Stimulated activated CD4-positive, alpha-beta T cell treated with anti-CD3 and anti-CD28 coated beads, Interleukin-1b, Interleukin-23, amount 100 ng/mL, for 1 hour (primary cell): ENCODE measurements around the gene KLHDC3.

Experiments
- DNase-seq, 2 donors: peaks; one replicate each; pipeline ENCODE4 v3.0.0-alpha.2; 2020; ENCODE audit warnings: low read depth in 2 of 2

The KLHDC3 gene, protein sequence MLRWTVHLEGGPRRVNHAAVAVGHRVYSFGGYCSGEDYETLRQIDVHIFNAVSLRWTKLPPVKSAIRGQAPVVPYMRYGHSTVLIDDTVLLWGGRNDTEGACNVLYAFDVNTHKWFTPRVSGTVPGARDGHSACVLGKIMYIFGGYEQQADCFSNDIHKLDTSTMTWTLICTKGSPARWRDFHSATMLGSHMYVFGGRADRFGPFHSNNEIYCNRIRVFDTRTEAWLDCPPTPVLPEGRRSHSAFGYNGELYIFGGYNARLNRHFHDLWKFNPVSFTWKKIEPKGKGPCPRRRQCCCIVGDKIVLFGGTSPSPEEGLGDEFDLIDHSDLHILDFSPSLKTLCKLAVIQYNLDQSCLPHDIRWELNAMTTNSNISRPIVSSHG

DNA sequence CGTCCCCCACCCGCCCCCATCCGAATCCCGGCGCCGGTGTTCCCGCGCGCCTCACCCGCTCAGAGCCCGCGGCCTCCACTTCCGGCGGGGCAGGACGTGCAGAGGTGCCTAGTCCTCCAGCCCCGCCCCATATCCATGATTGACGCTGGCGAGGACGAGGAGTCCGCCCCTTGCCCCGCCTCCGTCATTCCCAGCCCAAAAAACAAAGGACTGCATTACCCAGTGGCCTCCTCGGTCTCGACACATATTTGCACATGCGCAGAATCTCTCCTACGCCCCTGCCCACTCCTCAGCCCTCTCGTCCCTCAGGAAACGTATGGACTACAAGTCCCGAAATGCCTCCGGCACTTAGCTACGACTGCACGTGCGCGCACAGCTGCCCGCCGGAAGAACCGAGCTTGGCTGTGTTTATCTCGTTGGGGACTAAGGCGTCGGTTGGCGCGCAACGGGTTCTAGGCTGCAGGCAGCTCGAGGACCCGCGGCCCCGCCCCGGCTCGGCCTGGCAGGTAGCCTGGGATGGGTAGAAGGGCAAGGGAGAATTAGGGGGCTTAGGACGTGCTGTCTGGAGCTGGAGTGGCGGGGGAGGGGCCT lies at the start of gene KLHDC3, which contains the start of gene MEA1:
Gene KLHDC3, plus strand, starts transcription at position 407 of the 591 bp plus-strand sequence. CDS start 2,944 bp downstream, outside the sequence.
Gene MEA1, minus strand, starts transcription at position 104 of the 591 bp plus-strand sequence. CDS start 133 bp downstream, outside the sequence.
- DNase-seq = peak; percentile 96 to 98

DNA sequence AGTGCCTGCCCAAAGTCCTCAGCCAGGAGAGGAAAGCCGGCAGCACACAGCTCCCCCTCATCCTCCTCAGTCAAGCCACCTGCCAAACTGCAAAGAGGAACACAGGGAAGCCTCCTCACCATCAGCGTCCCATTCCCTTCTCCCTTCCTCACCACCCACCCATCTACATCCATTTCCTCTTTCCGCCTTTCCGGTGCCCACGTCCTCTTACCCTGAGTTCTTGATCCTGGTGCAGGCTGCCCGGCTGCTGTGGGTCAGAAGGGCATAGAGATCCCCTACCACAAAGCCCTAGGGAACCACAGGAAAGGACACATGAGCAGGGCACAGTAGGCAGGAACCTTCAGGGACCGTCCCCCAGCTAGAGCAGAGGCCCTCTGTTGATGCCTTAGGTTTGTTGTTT lies 47.5 kb upstream of the KLHDC3 start:
- no peak for DNase-seq

DNA sequence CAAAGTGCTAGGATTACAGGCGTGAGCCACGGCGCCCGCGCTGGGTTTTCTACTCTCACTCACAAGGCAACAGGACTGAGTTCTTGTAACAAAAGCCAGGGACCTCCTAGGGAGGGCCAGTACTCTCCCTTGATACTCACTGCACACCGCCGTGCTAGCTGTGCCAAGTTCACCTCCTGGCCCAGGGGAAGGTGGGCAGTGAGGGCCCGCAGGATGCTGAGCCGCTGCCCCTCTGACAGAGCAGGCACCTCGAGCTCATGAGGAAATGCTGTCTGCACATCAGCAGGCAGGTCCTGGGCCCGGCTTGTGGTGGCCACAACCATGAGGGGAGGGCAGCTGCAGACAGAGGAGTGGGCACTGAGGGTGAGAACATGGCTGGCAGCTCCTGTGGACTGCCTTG lies 46.8 kb upstream of the KLHDC3 start:
- DNase-seq = no peak

DNA sequence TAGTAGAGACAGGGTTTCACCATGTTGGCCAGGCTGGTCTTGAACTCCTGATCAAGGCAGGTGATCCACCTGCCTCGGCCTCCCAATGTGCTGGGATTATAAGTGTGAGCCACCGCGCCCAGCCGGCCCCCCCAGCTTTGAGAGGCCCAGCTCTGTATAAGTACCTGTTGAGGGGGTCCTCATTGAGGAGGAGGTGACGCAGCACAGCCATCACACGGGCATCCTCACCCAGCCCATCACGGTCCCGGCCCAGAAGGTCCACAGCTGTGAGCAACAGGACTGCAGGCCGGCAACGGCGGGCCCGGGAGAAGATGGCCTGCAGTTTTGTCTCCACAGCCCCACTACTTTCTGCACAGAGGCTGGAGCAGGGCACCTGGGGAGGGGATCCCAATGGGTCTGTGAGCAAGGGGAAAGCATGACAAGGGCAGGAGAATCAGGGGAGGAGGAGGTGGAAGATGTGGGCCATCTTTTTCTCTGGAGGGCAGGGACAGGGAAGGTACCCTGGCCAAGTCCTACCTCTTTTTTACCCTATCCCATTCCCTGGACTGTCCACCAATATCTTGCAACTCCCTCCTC lies 45.8 kb upstream of the KLHDC3 start:
- DNase-seq = no peak

DNA sequence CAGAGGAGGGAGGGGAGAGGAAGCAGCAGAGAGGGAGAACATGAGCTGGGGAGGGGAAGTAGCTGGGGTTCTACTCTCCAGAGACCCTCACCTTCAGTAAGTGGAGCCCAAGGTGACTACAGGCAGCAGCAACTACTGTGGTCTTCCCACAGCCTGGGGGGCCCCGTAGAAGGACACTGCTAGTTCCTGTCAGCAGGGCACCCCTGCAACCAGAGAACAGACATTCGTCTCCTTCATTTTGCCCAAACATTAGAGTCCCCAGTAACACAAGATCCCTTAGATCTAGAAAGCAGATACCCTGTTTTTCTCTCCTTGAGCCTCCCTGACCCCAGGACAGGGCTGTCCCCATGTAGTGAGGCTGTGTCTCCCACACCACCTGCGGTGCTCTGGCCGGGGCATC lies 45.3 kb upstream of the KLHDC3 start:
- no peak for DNase-seq

DNA sequence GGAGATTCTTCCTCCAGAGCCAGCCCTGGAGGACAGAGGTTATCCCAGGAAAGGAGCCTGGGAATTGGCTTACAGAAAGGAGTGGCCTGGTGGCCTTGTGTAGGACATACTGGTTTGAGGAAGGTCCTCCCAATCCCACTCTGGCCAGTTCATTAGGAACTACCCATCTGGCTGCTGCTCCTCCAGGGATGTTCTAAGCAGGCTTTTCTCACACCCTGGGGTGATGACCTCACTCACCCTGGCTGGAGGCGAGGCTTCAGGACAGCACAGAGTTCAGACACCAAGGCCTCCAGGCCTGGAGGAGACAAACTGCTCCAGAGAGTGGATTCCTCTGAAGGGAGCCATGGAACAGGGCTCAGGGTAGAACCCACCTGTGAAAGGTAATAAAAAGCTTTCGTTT lies 44.6 kb upstream of the KLHDC3 start:
- DNase-seq = no peak

DNA sequence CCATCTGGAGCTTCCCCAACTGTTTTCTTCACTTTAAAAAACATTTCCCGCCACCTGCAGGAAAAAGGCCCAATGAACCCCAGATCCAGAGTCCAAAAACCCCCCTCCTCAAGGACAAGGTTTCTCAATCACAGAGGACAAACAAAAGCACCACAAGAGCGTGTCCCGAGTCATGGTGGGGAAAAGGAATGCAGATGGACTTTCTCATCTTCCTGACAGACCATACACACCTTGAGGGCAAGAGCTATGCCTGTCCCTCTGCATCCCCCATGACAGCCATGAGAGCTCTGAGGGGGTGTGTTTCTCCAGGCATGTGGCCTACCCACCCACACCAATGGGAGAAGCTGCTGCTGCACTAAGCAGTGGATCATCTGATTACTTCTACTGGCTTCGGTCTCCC lies 44.1 kb upstream of the KLHDC3 start:
- no peak for DNase-seq

DNA sequence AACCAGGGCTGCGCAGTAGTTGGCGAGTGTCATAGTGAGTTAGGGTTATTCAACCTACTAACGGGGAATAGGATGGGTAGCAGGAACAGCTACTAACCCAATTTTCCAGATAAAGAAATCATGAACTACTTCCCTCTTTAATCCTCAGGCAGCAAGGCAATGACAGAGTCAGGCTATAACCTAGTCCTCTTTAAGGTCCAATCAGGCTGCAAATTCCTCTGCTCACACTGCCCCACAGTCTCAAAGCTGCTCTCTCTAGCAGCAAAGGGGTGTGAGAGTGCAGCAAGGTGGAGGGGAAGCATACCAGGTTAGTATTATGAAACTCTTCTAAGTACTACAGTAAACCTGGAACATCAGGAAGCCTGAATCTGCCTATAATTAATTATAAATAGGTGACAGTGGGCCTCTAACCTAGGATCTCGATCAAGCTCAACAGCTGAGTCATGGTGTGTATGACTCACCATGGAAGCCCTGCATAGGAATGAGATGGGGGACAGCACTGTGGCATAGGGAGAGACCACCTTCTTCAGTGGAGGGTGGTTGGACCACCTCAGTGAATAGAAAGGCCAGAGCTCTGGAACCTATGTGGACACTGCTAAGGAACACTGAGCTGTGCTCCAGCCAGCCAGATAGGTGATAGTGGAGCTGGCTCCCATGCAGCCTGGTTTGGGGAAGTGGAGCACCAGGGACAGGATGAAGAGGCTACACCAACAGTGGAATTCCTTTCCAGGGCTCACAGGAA lies 43.0 kb upstream of the KLHDC3 start:
- DNase-seq = no peak

DNA sequence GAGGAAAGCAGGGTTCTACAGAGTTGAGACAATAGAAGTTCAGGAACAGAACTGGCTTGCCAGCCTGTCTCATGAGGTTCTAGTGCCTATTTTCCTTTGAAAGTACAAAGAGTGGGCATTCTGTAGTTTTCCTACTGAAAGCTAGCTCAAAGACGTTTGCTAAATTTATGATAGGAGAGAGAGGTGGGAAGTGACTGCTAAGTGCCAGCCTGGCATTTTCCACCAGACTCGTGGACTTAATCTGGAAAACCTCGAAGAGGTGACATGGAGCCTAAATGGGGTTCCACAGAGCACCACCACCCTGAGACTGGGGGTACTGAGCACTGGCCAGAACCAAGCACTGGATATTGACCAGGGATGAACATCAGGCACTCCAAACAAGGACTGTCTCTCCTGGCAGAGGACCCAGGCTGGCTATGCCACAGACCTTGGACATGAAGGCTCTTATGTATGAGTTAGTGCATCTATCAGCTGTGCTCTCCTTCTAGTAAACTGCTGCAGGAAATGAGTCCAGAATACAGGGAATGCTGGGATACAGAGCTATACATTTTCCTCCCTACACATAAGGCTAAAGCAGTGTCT lies 42.2 kb upstream of the KLHDC3 start:
- no peak for DNase-seq

DNA sequence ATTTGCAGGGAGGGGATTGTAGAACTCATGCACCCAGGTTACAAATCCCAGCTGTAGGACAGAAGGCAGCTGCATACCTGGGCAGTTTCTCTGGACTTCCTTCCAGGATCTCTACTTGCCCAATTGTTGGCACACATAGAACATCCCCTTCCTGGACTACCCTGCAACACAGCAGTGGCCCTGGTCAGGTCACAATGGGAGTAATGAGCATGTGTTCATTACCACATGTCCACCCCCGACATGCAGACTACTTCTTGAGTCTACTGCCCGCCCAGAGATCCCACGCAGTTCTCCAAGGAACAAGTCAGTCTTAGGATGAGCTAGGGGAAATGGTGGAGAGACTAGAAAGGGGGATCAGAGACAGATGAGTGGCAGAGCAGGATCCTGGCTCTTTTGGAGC lies 40.1 kb upstream of the KLHDC3 start:
- no peak for DNase-seq

DNA sequence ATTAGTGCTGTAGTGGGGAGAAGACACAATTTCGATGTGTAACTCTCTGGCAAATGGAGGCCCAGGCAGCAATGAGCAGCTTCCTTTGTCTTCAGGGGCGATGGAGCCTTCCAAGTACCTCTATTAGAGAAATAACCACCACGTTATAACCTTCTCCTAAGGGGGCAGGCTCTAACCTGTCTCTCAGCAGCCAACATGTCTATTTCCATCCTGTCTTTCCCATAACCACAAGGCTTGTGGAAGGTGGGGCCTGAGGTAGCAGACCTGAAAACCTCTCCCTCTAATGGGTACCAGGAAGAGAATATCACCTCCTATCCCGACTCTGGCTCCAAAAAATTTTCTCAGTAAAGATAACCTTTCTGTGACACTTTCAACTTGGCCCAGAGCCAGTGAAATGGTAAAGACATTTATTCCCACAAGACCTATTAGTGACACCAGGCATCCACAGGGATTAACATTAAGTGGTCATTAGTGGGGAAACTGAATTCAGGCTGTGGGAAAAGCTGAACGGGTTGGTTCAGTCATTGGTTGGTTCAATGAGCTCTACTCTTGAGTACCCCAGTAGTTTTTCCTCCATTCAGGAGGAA lies 39.0 kb upstream of the KLHDC3 start:
- no peak for DNase-seq

DNA sequence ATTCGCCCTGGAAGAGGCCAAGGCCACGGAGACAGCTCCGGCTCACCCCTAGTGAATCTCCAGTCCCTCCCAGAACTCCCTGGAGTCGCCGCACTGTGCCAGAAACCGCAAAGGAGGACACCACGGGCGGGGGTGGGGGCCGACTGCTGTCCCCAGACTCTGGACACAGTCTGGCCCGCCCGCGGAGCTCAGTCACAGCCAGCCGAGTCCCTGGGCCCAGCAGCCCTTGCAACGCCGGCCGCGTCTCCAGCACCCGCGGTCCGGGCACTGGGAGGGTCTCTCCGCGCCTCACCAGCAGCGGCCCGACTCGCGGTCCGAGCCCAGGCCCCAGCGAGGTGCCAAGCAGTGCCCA lies 35.6 kb upstream of the KLHDC3 start:
- no peak for DNase-seq

DNA sequence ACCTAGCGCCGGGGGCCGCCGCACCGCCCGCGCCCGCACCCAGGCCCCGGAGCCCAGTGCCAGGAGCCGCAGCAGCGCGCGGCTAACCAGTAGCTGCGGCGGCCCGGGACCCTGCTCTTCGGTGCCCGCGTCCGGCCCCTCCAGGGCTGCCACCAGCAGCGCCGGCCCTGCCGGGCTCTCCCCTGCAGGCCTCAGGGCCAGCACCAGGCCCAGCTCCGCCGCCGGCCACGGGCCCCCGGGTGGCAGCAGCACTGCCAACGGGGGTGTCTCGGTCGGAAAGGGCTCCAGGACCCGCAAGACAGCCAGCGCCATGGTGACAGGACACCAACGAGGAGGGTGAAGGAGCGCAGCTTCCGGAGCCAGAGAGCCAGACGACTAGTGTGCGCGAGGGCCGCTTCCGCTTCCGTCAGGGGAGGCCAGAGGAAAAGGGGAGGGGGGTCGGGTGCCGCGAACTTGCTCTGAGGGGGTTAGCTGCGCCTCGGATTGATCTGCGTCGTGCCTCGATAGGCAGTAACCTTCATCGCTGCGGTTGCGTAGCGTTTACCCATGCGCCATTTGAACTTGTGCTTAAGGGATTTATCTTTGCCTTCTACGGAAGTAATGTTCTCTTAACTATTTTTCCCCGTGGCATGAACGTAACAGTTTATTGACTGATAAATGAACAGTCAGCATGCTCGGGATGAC lies 35.1 kb upstream of the KLHDC3 start, which contains the start of gene PEX6:
Gene PEX6, minus strand, starts transcription at position 343 of the 684 bp plus-strand sequence. Its CDS starts 31 bp downstream, at position 312.
- peak; percentile 62 to 76 for DNase-seq

DNA sequence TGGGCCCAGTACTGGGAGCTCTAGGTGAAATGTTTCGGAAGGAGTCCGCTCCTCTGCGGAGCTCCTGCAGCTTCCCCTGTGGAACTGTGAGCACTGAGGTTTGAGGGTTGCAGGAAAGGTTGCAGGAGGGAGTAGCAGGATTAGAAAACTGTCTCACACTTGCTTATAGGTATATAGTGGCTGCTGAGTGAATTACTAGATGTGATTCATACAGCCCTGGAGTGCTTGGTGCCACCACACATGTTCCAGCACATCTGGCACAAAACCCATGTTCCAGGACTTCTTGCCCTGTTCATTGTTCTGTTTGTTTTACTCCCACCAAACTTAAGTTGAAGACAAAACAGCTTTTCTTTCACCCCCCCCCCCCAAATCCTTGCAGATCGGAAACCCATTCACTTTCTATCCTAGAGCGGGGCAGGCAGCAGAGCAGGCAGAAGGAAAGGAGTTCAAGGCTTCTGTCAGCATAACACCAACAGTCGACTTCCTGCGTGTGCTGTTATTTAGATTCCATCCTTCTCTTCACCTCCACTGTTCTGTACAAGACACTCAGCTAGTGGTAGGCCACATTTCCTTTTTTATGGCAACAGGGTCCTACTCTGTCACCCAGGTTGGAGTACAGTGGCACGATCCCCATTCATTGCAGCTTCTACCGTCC lies 34.4 kb upstream of the KLHDC3 start:
- no peak for DNase-seq

DNA sequence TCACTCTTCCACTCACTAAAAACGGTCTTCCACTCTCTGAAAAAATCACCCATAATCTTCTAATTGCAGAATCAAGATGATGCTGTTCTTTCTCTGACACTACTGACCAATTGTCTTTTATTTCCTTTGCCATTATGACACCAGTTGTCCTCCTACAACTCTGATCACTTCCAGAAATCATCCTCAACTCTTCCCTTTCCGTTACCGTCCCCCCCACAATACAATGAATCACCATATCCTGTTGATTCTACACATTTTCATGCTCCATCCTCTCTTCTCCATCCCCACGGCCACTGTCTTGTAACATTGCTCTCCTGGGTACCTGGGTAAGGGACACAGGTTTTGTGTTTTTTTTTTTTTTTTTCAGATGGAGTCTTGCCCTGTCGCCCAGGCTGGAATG lies 32.2 kb upstream of the KLHDC3 start:
- DNase-seq = no peak

DNA sequence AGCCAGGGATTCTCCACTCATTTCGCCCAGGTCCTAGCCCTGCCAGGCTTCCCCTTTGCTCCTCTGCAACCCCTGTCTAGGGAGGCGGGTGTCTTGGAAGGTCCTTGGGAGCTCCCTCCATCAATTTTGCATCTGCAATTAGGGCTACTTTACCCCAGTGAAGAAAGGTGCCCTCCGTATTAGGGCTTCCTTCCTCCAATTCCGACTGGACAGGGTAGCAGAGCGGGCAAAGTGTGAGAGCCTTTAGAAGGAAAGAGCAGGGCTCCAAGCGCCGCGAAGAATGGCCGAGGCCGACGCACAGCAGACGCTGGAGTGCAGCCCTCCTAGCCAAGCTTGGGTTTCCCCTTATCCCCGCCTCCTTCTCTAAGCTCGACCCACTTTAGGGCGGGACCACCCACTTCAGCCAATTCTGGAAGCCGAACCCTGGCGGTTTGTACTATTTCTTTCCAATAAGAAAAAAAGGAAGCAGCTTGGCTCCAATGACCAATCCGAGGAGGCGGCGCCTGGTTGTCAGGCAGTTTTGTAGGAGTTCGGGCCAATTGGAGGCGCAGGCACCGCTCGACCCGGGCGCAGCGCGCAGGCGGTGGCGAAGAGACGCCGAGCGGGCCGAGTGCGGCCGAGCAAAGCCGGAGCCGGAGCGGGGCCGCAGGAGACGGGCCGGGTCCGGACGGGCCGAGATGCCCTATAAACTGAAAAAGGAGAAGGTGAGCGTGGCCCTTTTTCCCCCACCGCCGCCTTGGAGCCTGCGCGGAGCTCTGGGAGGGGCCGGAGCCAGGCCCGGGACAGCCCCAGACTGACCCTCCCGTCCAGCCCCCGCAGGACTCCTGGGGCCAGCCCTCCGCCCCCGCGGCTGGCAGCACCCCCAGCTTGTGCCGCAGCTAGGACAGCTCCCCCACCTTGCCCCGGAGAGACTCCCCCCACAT lies 29.8 kb upstream of the KLHDC3 start, which contains the start of gene PPP2R5D:
Gene PPP2R5D, plus strand, starts transcription at position 570 of the 923 bp plus-strand sequence. Its CDS starts 108 bp downstream, at position 678.
- peak; percentile 89 to 91 for DNase-seq

DNA sequence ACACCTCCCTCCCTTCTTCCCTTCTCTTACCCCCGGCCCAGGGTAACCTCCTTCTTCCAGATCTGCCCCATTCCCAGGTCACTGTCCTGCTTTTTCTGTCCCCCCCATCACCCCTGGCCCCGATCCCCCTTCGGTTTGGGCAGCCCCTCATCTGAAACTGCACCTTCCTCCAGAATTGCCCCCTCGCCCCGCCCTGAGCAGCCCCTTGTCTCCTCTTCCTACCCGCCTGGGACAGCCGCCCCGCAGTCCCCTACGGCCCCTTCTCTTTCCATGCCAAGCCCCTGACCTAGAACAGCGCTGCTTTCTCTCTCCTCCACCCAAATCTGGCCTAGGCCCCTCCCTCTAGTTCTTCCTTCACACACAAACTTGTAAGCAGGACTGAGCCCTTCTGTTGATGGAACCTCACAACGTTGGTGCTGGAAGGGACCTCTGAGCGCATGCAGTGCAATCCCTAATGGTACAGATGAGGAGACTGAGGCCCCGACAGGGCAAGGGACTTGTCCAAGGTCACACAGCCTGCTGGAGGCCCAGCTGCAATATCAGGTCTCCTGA lies 29.0 kb upstream of the KLHDC3 start:
- no peak for DNase-seq

DNA sequence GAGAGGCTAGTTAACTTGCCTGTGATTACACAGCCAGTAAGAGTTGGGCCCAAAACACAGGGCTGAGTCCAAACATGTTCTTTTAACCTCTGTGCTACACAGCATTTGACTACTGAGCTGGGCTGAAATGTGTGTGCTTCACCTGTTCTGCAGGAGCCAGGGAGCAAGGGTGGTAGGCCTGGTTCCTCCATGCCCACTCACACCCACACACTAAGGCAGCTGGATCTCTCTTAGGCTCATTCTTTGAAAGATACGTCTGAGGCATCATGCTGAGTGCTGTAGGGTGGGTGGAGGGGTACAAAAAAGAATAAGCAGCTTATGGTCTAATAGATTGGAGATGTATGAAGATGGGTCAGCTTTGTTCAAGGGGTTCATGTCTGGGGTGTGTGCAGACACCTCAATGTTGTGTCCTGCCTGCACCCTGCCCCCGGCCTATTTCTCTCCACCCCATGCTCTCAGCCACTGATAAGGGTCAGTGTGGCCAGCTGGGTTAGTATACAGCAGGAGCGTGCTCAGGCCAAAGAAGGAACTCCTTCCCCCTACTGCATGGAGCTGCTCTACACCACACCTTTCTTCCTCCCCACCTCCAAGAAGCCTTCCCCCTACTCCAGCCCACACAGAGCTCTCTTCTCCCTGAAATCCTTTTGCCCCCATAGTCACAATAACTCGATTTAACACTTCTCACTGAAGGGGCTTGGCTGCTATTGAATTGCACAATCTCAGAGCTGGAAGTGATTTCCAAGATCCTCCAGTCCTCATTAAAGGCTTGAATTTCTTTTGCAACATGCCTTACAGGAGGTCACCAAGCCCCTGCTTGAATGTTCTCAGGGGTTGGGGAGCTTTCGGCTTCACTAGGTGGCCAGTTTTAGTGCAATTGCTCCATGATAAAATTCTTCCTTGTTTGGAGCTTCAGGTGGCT lies 26.3 kb upstream of the KLHDC3 start:
- no peak for DNase-seq
